ENCODE measurements around the gene CMIP.

The CMIP gene

DNA sequence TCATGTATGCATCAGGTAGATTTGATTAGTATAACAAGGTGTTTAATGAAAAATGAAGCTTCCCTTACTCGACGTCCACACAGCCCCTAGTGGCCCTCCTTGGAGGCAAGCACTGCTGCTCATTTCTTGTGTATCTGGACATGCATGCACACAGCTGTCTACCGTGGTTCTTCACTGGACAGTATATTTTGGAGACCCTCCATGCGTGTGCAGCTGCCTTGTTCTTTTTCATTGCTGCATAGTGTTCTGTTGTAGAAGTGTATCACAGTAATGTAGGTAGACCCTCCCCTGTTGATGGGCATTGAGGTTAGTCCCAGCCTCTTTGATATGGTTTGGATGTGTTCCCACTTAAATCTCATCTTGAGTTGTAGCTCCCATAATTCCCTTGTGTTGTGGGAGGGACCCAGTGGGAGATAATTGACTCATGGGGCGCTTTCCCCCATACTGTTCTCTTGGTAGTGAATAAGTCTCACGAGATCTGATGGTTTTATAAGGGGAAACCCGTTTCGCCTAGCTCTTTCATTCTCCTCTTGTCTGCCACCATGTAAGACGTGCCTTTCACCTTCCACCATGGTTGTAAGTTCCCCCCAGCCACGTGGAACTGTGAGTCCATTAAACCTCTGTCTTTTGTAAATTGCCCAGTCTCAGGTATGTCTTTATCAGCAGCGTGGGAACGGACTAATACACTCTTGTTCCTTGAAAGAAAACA, 6.3 kb downstream of the CMIP start:
- H3K9me3 ChIP-seq (ENCODE audit: insufficient read depth, low read depth, low read length) = no peaks in the 10 kb centered on the region
- H3K9ac ChIP-seq (ENCODE audit: low read depth, low read length, poor library complexity, severe bottlenecking) = no peak overlapping the region
- TF ChIP-seq, protein P1, sequence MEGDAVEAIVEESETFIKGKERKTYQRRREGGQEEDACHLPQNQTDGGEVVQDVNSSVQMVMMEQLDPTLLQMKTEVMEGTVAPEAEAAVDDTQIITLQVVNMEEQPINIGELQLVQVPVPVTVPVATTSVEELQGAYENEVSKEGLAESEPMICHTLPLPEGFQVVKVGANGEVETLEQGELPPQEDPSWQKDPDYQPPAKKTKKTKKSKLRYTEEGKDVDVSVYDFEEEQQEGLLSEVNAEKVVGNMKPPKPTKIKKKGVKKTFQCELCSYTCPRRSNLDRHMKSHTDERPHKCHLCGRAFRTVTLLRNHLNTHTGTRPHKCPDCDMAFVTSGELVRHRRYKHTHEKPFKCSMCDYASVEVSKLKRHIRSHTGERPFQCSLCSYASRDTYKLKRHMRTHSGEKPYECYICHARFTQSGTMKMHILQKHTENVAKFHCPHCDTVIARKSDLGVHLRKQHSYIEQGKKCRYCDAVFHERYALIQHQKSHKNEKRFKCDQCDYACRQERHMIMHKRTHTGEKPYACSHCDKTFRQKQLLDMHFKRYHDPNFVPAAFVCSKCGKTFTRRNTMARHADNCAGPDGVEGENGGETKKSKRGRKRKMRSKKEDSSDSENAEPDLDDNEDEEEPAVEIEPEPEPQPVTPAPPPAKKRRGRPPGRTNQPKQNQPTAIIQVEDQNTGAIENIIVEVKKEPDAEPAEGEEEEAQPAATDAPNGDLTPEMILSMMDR (conservative IDR thresholded peaks at IDR 0.05; ENCODE audit: low read length) = peak; percentile 50; the same call in 1 of the 2 replicates
- no peak for TF ChIP-seq EZH2phosphoT487 (IDR thresholded peaks at IDR 0.05; ENCODE audit: borderline replicate concordance)
- H4K20me1 ChIP-seq (ENCODE audit: insufficient read depth, low read length, poor library complexity, severe bottlenecking) = peaks cover 65% of the 10 kb centered on the region
- peak overlapping the region; percentile 68 for H3K4me2 ChIP-seq (ENCODE audit: low read depth, low read length, poor library complexity, severe bottlenecking)
- H3K79me2 ChIP-seq (ENCODE audit: insufficient read depth, low read length) = peaks cover 100% of the 10 kb centered on the region
- peak overlapping the region; percentile 26 for H3K4me3 ChIP-seq (ENCODE audit: low read length, poor library complexity, severe bottlenecking)
- H3K27me3 ChIP-seq (ENCODE audit: insufficient read depth, low read length, poor library complexity, severe bottlenecking) = no peaks in the 10 kb centered on the region
- no peaks in the 10 kb centered on the region for H3K9me2 ChIP-seq (replicated peaks; ENCODE audit: low read depth, low read length)
- H2AFZ ChIP-seq (ENCODE audit: low read length) = no peak overlapping the region
- no peaks in the 10 kb centered on the region for H3F3A ChIP-seq (ENCODE audit: low read depth)
- peaks cover 63% of the 10 kb centered on the region for H3K4me1 ChIP-seq (ENCODE audit: insufficient read depth, low read length, poor library complexity, severe bottlenecking)
- H3K36me3 ChIP-seq (ENCODE audit: insufficient read depth, low read length) = no peaks in the 10 kb centered on the region

DNA sequence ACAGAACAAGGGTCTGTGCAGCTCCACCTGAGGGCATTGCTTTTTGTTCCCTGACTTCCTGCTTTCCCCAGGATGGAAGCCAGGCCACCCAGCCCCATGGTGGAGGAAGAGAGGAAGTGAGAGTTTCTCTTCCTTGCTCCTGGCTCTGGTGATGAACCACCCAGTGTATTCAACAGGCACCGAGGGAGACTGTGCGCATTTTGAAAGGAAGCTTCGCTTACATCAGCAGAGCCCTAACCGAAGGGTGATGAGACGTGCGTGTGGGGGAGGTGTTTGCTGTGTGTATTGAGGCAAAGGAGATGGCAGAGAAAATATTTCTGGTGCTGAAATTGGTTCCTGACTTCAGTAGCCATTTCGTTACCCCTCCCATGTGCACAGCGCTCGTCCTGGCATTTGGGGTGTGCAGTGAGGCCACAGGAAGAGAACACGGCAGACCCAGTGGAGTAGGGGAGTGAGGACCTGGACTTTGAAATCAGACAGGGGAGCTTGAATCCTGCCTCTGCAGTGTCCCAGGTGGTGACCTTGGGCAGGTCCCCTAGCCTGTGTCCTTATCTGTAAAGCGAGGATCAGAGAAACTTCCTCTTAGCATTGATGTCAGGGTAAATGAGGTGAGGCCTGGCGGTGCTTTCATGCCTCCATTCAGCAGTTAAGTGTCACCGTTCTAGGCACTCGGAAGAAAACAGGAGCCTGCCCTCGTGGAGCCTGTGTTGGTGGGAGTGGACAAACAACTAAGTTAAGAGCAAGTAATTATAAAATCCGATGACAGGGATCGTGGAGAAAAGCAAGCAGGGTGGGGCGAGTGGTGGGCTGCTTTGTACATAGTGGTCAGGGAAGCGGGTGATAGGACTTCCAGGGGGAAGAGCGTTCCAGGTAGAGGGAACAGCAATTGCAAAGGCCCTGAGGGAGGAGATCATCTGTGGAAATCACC, 7.4 kb downstream of the CMIP start:
- Histone ChIP-seq H3K9ac (ENCODE audit: low read depth, low read length, poor library complexity, severe bottlenecking) (no peak overlapping the region), H4K20me1 (ENCODE audit: insufficient read depth, low read length, poor library complexity, severe bottlenecking) (peaks cover 54% of the 10 kb centered on the region), H3K36me3 (ENCODE audit: insufficient read depth, low read length) (peaks cover 10% of the 10 kb centered on the region; the same call in 1 of the 2 replicates), H3K79me2 (ENCODE audit: insufficient read depth, low read length) (peaks cover 98% of the 10 kb centered on the region), H3K27me3 (ENCODE audit: insufficient read depth, low read length, poor library complexity, severe bottlenecking) (no peaks in the 10 kb centered on the region), H3K4me2 (ENCODE audit: low read depth, low read length, poor library complexity, severe bottlenecking) (peak overlapping the region; percentile 68), H2AFZ (ENCODE audit: low read length) (no peak overlapping the region), H3K4me3 (ENCODE audit: low read length, poor library complexity, severe bottlenecking) (peak overlapping the region; percentile 26), H3K9me2 (replicated peaks; ENCODE audit: low read depth, low read length) (no peaks in the 10 kb centered on the region), H3K9me3 (ENCODE audit: insufficient read depth, low read depth, low read length) (no peaks in the 10 kb centered on the region), H3F3A (ENCODE audit: low read depth) (no peaks in the 10 kb centered on the region), H3K4me1 (ENCODE audit: insufficient read depth, low read length, poor library complexity, severe bottlenecking) (peaks cover 57% of the 10 kb centered on the region)
- no peak for TF ChIP-seq EZH2phosphoT487 (IDR thresholded peaks at IDR 0.05; ENCODE audit: borderline replicate concordance)
- TF ChIP-seq, protein P1 (conservative IDR thresholded peaks at IDR 0.05; ENCODE audit: low read length) = no peak

DNA sequence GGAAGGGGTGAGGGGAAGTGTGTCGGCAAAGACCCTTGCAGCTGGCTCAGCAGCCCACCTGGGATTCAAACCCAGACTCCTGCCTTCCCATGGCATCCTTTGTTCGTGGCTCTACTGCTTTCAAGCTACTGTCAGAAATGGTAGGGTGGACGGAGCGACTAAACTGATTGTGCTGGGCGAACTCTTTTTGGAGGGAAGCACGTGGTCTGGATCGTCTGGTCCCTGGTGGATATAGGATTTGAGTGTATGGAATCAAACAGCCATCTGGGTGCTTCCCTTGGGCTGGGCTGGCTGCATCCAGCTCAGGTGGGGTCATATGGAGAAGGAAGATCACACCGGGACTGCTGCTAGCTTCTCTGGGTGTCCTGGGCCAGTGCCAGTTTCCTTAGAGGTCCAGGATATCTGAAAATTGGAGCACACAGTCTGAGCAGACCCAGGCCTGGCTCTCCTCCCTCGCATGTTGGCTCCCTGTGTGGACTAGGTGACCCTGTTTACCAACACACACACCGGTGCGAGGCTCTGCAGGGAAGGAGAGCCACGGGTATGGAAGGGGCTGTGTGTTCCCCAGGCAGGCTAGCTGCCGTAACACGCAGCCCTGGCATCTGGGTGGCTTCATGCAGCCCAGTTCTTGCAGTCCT, 8.6 kb downstream of the CMIP start:
- Histone ChIP-seq H3K9ac (ENCODE audit: low read depth, low read length, poor library complexity, severe bottlenecking) (no peak overlapping the region), H3K4me1 (ENCODE audit: insufficient read depth, low read length, poor library complexity, severe bottlenecking) (peaks cover 45% of the 10 kb centered on the region), H3K4me2 (ENCODE audit: low read depth, low read length, poor library complexity, severe bottlenecking) (peak overlapping the region; percentile 68), H3F3A (ENCODE audit: low read depth) (no peaks in the 10 kb centered on the region), H2AFZ (ENCODE audit: low read length) (no peak overlapping the region), H3K9me2 (replicated peaks; ENCODE audit: low read depth, low read length) (no peaks in the 10 kb centered on the region), H3K27me3 (ENCODE audit: insufficient read depth, low read length, poor library complexity, severe bottlenecking) (no peaks in the 10 kb centered on the region), H3K36me3 (ENCODE audit: insufficient read depth, low read length) (peaks cover 16% of the 10 kb centered on the region; the same call in 1 of the 2 replicates), H4K20me1 (ENCODE audit: insufficient read depth, low read length, poor library complexity, severe bottlenecking) (peaks cover 45% of the 10 kb centered on the region), H3K79me2 (ENCODE audit: insufficient read depth, low read length) (peaks cover 96% of the 10 kb centered on the region), H3K4me3 (ENCODE audit: low read length, poor library complexity, severe bottlenecking) (peak overlapping the region; percentile 26), H3K9me3 (ENCODE audit: insufficient read depth, low read depth, low read length) (no peaks in the 10 kb centered on the region)
- no peak for TF ChIP-seq EZH2phosphoT487 (IDR thresholded peaks at IDR 0.05; ENCODE audit: borderline replicate concordance)
- TF ChIP-seq, protein P1 (conservative IDR thresholded peaks at IDR 0.05; ENCODE audit: low read length) = no peak

Measured in Loucy (cell line).